ENCODE measurements around the gene CHIA.

GRCh38 chr1:111247125-111247838, 43.4 kb upstream of the CHIA start:
- no peak for TF ChIP-seq RAD21 (IDR thresholded peaks at IDR 0.05; ENCODE audit: low read length)
- TF ChIP-seq CTCF (conservative IDR thresholded peaks at IDR 0.05; ENCODE audit: low read depth, low read length): no peak
- no peak for TF ChIP-seq SMC3 (IDR thresholded peaks at IDR 0.05; ENCODE audit: low read depth, low read length)
- no peak for TF ChIP-seq RCOR1 (IDR thresholded peaks at IDR 0.05; ENCODE audit: insufficient replicate concordance, low read length)
- TF ChIP-seq POLR2A (IDR thresholded peaks at IDR 0.05; ENCODE audit: low read depth, low read length): no peak
- TF ChIP-seq RFX5 (IDR thresholded peaks at IDR 0.05; ENCODE audit: low read depth, low read length): no peak
- no peak for TF ChIP-seq FOS (IDR thresholded peaks at IDR 0.05; ENCODE audit: low read depth, low read length)
- TF ChIP-seq CEBPB (IDR thresholded peaks at IDR 0.05; ENCODE audit: low read depth, low read length): no peak
- TF ChIP-seq, protein P1, sequence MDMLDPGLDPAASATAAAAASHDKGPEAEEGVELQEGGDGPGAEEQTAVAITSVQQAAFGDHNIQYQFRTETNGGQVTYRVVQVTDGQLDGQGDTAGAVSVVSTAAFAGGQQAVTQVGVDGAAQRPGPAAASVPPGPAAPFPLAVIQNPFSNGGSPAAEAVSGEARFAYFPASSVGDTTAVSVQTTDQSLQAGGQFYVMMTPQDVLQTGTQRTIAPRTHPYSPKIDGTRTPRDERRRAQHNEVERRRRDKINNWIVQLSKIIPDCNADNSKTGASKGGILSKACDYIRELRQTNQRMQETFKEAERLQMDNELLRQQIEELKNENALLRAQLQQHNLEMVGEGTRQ (IDR thresholded peaks at IDR 0.05; ENCODE audit: low read depth, low read length): no peak
- no peak for TF ChIP-seq CHD1 (IDR thresholded peaks at IDR 0.05; ENCODE audit: low read depth, low read length)
- no peak for TF ChIP-seq MAZ (IDR thresholded peaks at IDR 0.05; ENCODE audit: borderline replicate concordance, low read depth, low read length)
- no peak for TF ChIP-seq MAFK (IDR thresholded peaks at IDR 0.05; ENCODE audit: low read depth, low read length)
